Endometrial microvascular endothelial cells (primary cell): ENCODE measurements around the gene GJB1. TPM values are rescaled to one million over a fixed set of nuclear protein-coding genes. Genes with fewer than 3 reads are reported as not detected.
"Not testable (repeated sequence)": the region's sequence is repeated elsewhere in the genome, so short reads cannot be mapped to it uniquely, and the experiment has no call there.

Source experiments
- in situ Hi-C: cut with HindIII; loops from 2 replicates; pipeline ENCODE4 v1.10.0; 2017; ENCODE audit warnings: low sequenced_read_pairs, low pct_unique_long_range_greater_than_20kb; ENCODE audit errors: inconsistent ontology term
- total RNA-seq: library from RNA; depleted of rRNA; stranded (reverse); fragments of >200 nt; gene quantifications from one replicate; pipeline ENCODE4 v1.2.3, GENCODE V29; 2015; ENCODE audit errors: inconsistent ontology term

GJB1 gene
- not detected for total RNA-seq

DNA sequence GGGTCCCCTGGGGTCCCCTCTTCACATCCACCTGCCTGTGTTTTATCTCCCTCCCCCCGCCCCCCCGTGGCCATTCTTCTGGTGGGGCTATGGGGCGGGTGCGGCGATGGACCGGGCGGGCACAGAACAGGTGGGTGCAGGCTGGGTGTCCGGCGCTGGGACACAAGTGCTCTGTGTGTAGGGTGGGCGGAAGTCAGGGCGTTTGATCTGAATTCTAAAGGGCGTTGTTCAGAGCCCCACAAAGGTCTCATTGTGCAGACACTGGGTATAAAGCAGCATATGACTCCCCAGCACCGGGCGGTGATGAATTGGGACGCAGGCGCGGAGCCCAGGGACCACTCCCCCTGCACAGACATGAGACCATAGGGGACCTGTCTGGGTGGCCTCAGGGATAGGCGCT is at the start of gene GJB1:
Gene GJB1 (plus strand): TSS at position 296 of the 400 bp plus-strand sequence. CDS start 484 bp downstream, outside the sequence.
- in situ Hi-C loops: no loop called here

DNA sequence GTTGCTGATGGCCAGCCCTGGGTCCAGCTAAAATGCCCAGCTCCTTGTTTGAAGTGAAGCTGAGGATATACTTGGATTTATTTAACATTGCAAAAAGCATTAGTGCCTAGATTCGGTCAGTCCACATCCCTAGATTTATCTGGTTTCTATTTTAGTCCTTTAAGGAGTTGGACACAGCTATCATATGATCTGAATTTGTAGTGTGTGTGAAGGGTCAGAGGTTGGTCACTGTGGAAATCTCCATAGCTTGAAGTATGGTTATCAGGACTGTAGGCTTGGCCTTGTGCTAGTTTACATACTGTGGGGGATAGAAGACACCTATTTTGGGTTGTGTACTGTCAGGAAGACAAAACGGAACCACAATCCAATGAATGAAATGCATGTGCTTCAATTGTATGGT is 49.6 kb upstream of the GJB1 start:
- in situ Hi-C loops: no loop called here

DNA sequence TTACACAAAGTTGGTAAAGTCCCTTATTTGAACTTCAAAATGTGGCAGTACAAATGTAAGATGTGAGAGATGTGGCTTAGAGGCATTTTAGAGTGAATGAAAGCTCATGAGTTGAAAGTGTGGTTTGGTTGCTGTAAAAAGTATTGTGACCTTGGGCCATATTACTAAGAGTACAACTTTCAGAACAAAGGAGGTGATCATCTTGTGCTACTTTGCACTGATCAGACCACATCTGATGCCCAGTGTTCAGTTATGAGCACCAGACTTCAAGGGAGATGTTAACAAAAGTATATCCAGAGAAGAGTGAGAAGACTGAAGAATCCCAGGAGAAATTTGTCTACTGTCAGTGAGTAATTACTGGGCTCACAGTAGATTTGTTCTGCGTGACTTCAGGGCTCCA is 48.2 kb upstream of the GJB1 start:
- in situ Hi-C loops: no loop called here

GRCh38 chrX:71175531-71175930 is 47.5 kb upstream of the GJB1 start:
- in situ Hi-C loops: no loop called here

DNA sequence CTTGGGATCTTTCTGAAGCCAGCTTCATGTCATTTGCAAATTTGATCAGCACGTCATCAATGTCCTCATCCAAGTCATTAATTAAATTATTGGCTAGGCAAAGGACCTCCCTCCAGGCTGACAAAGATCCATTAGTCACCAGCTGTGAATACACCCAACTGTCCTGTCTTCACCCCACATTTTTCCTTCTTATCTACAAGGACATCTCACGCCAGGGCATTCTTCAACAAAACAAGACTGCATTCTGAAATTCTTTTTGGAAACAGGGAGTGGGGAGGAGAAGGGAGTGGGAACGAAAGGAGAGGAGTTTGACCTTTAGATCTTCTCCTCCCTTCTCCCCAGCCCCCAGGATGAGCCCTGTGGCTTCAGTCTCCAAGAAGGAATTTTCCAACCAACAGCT is 45.7 kb upstream of the GJB1 start:
- in situ Hi-C loops: no loop called here

DNA sequence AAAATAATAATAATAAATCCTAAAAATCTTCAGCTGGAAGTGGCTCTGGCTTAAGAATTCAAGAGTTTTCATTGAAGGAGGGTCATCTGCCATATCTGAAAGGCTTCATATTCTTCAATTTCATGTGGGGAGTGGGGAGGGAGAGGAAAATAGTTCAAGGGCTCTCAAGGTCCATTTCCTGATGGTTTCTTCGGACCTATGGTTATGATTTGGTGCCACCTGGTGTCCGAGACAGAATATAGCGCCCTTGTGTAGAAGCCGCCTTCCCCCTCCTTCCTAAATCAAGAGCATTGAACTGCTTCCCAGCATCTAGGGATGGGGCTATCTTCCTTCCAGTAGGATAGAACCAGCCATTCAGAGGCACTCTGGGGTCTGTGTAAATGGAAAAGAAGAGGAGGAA is 44.1 kb upstream of the GJB1 start:
- in situ Hi-C loops: no loop called here

- in situ Hi-C loops: not testable (repeated sequence)
Measured at GRCh38 chrX:71180579-71181265, 42.3 kb upstream of the GJB1 start.

- in situ Hi-C loops: no loop called here
Measured at GRCh38 chrX:71181558-71181909, 41.5 kb upstream of the GJB1 start.

DNA sequence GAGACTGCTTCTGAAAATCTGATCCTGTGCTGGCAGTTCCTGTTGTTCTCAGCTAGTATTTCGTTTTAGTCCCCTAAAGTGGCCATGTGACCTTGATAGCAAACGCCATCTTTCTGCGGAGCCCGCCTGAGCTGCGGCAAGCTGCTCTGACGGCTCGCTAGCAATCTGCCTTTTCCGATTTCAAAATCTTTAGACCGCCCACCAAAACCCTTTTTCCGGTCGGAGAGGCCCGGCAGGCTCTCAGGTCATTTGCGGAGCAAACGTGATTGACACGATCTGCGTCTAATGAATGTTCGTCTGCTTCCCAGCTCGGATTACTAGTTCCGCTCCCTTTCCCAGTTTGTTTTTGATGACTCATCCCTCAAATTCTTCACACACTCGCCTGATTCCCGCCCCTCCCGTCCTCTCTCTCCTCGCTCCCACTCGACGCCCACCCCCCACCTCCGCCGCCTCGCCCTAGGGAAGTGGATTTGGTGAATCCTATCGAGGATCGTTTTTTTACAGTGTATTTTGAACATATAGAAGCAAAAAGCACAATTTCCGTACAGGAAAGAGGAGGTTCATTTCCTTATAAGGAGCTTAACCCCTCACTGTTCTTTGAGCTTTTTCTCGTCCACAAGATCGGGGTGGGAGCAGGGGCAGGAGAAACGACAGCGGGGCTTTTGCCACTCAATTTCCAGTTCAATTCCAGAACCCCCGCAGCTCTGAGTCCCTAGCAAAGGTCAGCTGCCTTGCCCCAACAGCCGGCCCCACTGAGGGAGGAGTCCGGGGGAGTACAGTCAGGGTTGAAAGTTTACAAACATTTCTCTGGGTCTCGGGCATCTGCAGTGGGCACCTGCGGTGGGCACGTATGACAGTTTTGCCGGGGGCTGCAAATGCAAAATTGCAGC is 40.9 kb upstream of the GJB1 start:
- in situ Hi-C loops: no loop called here

DNA sequence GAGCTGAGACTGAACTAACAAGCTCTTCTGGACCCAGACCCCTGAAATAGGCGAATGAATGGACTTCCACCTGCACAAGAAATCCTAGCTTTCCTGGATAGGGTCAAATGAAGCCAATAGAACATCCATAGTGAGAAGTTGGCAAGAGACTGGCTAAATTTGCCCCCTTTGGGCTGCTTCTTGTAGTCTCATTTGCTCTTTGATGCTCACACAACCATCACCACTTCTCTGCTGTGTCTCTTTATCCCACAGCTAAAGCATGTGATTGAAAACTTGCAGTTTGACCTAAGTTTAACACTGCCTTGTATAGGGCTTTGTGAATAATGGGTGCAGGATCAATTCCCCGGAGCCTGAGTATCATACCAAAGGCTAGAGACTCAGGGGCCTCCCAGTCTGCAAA is 40.2 kb upstream of the GJB1 start:
- in situ Hi-C loops: no loop called here

- in situ Hi-C loops: no loop called here
Measured at GRCh38 chrX:71183341-71183740, 39.7 kb upstream of the GJB1 start.

GRCh38 chrX:71184092-71184491 is 38.9 kb upstream of the GJB1 start:
- in situ Hi-C loops: no loop called here

DNA sequence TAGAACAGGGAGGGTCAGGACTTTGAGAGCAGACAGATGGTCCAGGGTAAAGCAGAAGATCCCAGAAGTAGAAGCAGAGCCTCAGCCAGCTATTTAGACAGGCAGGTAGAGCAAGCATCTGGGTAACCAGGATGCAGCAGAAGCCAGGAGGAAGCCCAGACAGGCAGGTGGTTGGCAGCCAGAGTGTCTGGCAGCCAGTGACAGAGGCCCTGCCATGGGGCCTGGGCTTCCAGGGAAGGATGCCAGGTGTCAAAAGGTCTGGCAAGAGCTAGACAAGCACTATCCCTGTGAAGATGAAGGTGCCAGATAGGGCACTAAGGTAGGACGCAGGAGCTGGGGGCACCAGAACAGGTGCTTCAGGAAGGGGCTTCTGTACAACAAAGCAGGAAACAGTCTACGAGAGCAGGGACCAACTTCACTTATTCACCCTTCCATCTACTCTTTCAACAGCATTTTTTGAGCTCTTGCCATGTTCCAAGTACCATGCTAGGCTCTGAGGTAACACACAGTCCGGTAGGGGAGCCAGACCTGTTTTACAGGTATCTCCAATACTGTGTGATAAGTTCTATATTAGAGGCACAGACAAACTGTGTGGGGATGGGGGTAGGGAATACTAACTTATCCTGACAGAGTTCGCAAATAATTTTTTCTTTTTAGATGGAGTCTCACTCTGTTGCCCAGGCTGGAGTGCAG is 38.1 kb upstream of the GJB1 start:
- in situ Hi-C loops: no loop called here

DNA sequence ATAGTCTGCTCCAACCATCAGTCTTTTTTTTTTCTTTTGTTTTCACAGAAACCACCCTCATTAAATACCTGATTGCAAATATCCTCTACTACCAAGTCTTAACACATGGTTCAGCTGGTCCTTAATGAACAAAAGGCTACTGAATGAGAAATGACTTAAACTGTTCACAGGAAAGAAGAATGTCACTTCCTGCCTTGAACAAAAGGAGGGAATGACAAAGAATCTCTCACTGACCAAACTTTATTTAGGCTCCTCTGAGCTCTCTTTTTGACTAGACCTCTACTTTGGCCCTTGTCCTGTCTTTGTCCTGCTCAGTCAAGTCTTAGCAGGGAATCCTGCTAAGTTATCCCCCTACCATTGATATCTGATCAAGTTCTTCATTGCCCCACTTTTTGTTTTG is 31.8 kb upstream of the GJB1 start:
- in situ Hi-C loops: no loop called here

GRCh38 chrX:71195964-71196649 is 26.9 kb upstream of the GJB1 start:
- in situ Hi-C loops: no loop called here

DNA sequence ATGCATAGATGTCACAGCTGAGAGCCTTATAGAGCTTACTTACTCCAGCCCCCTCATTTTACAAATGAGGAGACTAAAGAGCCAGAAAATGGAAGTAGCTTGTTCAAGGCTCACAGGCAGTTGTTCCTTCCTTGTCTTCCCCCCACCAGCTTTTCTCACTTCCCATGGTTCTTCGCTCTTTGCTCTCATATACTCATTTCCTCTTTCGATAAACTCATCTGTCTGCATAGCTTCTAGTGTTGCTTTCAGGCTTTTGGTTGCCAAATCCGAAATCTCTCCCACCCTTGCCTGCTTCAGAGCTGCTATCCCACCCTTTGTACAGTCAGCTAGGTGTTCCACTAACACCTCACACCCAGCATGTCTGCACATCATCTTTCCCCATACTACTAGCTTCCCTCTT is 25.0 kb upstream of the GJB1 start:
- in situ Hi-C loops: no loop called here

GRCh38 chrX:71199252-71200008 is 23.6 kb upstream of the GJB1 start:
- in situ Hi-C loops: no loop called here

DNA sequence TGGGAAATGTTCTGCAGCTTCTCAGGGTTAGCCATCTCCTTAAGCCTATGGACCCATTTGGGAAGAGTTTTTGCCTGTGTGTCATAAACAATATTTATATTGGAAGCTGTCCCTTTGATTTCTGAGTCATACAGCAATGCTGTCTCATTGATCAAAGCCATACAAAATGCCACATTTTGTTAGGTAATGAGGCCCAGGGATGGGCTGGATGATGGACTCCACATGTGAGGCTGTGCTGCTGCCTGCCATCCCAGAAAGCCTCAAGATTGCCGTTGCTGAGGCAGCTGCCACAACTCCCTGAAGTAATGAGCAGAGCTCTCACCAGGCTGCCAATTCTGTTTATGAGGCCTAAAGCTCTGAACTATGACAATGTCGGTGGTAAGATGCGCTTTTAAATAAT is 12.2 kb upstream of the GJB1 start:
- in situ Hi-C loops: no loop called here

GRCh38 chrX:71212536-71212935 is 10.5 kb upstream of the GJB1 start:
- in situ Hi-C loops: no loop called here
